HepG2 (cell line): ENCODE measurements around the gene FBXO24. TPM values are rescaled to one million over a fixed set of nuclear protein-coding genes. Genes with fewer than 3 reads are reported as not detected.
A peak's percentile ranks its signal among the peaks of the same experiment; 100 is the strongest.

Experiments used
- ARNT ChIP-seq: fragments of 450-650 bp; IDR thresholded peaks from 2 replicates; pipeline ENCODE4 v1.6.1; 2017
- ATF1 ChIP-seq: IDR thresholded peaks from 2 replicates; pipeline ENCODE4 v1.6.1; 2016; ENCODE audit warnings: mild to moderate bottlenecking, control low read depth
- EHMT2 ChIP-seq: fragments of 200-600 bp; sonication (generic); IDR thresholded peaks from 2 replicates; pipeline ENCODE4 v1.7.0; 2017; ENCODE audit warnings: antibody characterized with exemption, low read depth, low read length, borderline replicate concordance
- FUBP1 ChIP-seq: sonication (generic); formaldehyde crosslinking; IDR thresholded peaks from 2 replicates; pipeline ENCODE4 v1.5.1; 2020; ENCODE audit warnings: missing genetic modification reagents, mild to moderate bottlenecking, borderline replicate concordance
- HNF1A ChIP-seq, 2 experiments: sonication (generic) in 1 of 2; formaldehyde crosslinking in 1 of 2; IDR thresholded peaks; 2 replicates each; pipeline versions ENCODE4 v1.4.0 to v1.6.1; 2016 to 2020; ENCODE audit warnings: borderline replicate concordance in 1 of 2, low read depth in 1 of 2, mild to moderate bottlenecking in 1 of 2, missing genetic modification reagents in 1 of 2
- IKZF1 ChIP-seq: fragments of 450-650 bp; IDR thresholded peaks from 2 replicates; pipeline ENCODE4 v1.7.1; 2016
- ISX ChIP-seq: sonication (generic); formaldehyde crosslinking; conservative IDR thresholded peaks from 2 replicates; pipeline ENCODE4 v1.5.0; 2020; ENCODE audit warnings: missing genetic modification reagents
- MLLT10 ChIP-seq: sonication (generic); formaldehyde crosslinking; IDR thresholded peaks from 2 replicates; pipeline ENCODE4 v1.4.0; 2020; ENCODE audit warnings: missing genetic modification reagents
- NCOA5 ChIP-seq: sonication (generic); formaldehyde crosslinking; IDR thresholded peaks from 2 replicates; pipeline ENCODE4 v1.4.0; 2020; ENCODE audit warnings: missing genetic modification reagents
- NFATC3 ChIP-seq: sonication (generic); formaldehyde crosslinking; IDR thresholded peaks from 2 replicates; pipeline ENCODE4 v1.5.1; 2020; ENCODE audit warnings: mild to moderate bottlenecking, missing genetic modification reagents
- NFRKB ChIP-seq: fragments of 450-650 bp; IDR thresholded peaks from 2 replicates; pipeline ENCODE4 v1.6.1; 2017
- POLR2AphosphoS5 ChIP-seq: IDR thresholded peaks from 2 replicates; pipeline ENCODE4 v1.6.1; 2012; ENCODE audit warnings: low read depth, low read length
- RBM22 ChIP-seq: fragments of 200-400 bp; formaldehyde crosslinking; optimal IDR thresholded peaks from 2 replicates; pipeline ENCODE3; 2017; ENCODE audit warnings: mild to moderate bottlenecking, low read length, moderate library complexity
- SMYD3 ChIP-seq: sonication (generic); formaldehyde crosslinking; IDR thresholded peaks from 2 replicates; pipeline ENCODE4 v1.8.1; 2023; ENCODE audit warnings: mild to moderate bottlenecking, missing genetic modification reagents
- TAF1 ChIP-seq: sonication (generic); formaldehyde crosslinking; IDR thresholded peaks from 2 replicates; pipeline ENCODE4 v1.4.0; 2020; ENCODE audit warnings: missing genetic modification reagents
- TIGD3 ChIP-seq: sonication (generic); formaldehyde crosslinking; IDR thresholded peaks from 2 replicates; pipeline ENCODE4 v1.5.1; 2020; ENCODE audit warnings: mild to moderate bottlenecking, missing genetic modification reagents, borderline replicate concordance
- XBP1 ChIP-seq: sonication (generic); formaldehyde crosslinking; IDR thresholded peaks from 2 replicates; pipeline ENCODE4 v1.5.0; 2020; ENCODE audit warnings: missing genetic modification reagents
- YEATS2 ChIP-seq: sonication (generic); formaldehyde crosslinking; IDR thresholded peaks from 2 replicates; pipeline ENCODE4 v1.4.0; 2020; ENCODE audit warnings: missing genetic modification reagents, borderline replicate concordance
- ZFAT ChIP-seq: sonication (generic); formaldehyde crosslinking; conservative IDR thresholded peaks from 2 replicates; pipeline ENCODE4 v1.8.1; 2023; ENCODE audit warnings: missing genetic modification reagents, inconsistent platforms
- ZFP36L2 ChIP-seq: sonication (generic); formaldehyde crosslinking; IDR thresholded peaks from 2 replicates; pipeline ENCODE4 v1.4.0; 2020; ENCODE audit warnings: missing genetic modification reagents
- ZFP62 ChIP-seq: sonication (generic); formaldehyde crosslinking; IDR thresholded peaks from 2 replicates; pipeline ENCODE4 v1.4.0; 2020; ENCODE audit warnings: missing genetic modification reagents
- ZNF263 ChIP-seq: sonication (generic); formaldehyde crosslinking; IDR thresholded peaks from 2 replicates; pipeline ENCODE4 v1.4.0; 2020; ENCODE audit warnings: missing genetic modification reagents
- ZNF660 ChIP-seq: sonication (generic); formaldehyde crosslinking; IDR thresholded peaks from 2 replicates; pipeline ENCODE4 v1.5.1; 2020; ENCODE audit warnings: mild to moderate bottlenecking, low read depth, missing genetic modification reagents, borderline replicate concordance
- polyA plus RNA-seq, 8 experiments: library from polyadenylated mRNA; depleted of rRNA in 3 of 8; stranded (reverse) in 7 of 8; unstranded in 1 of 8; fragments of >200 nt; fragmentation: Illumina TruSeq in 4 of 8; extraction: Trizol in 4 of 8; gene quantifications; 2 replicates each; pipeline versions ENCODE4 v1.2.1 to v1.2.3, GENCODE V29; 2011 to 2016; ENCODE audit warnings: low read depth in 4 of 8, missing spikeins in 1 of 8, mixed read lengths in 1 of 8; ENCODE audit not compliant: insufficient read depth in 1 of 8
- total RNA-seq, 5 experiments: library from RNA; depleted of rRNA; stranded (reverse); fragments of >200 nt; fragmentation: Illumina TruSeq; extraction: Trizol; gene quantifications; 2 replicates each; pipeline ENCODE4 v1.2.3, GENCODE V29; 2016; ENCODE audit warnings: low read depth in 1 of 5

FBXO24 gene
- total and polyA plus RNA-seq, 2 of the 13 experiments (the other 11 are each of a cell fraction or from before 2014, with no cell fraction given) = 0.20 to 0.55 TPM

- TF ChIP-seq TIGD3 (CRISPR knock-in tag) (no peak), FUBP1 (no peak), POLR2AphosphoS5 (peak; percentile 45), ZNF263 (no peak), SMYD3 (CRISPR knock-in tag) (no peak), MLLT10 (CRISPR knock-in tag) (no peak), YEATS2 (CRISPR knock-in tag) (no peak), NCOA5 (CRISPR knock-in tag) (no peak), XBP1 (CRISPR knock-in tag) (no peak), ISX (no peak), ZFP62 (no peak), NFRKB (no peak), ZFAT (CRISPR knock-in tag) (no peak), ARNT (no peak), HNF1A (IDR thresholded peaks at IDR 0.05; ENCODE audit: low read depth) (peak; percentile 41; the same call in 1 of the 2 replicates), HNF1A (CRISPR knock-in tag; IDR thresholded peaks at IDR 0.05; ENCODE audit: borderline replicate concordance) (peak; percentile 18; the same call in 1 of the 2 replicates), RBM22 (no peak), ZNF660 (CRISPR knock-in tag) (no peak), NFATC3 (no peak), ATF1 (CRISPR knock-in tag) (no peak), IKZF1 (no peak), TAF1 (CRISPR knock-in tag) (no peak), ZFP36L2 (CRISPR knock-in tag) (no peak), EHMT2 (no peak)
Observed at GRCh38 chr7:100544386-100544785, 41.7 kb upstream of the FBXO24 start (continued).
